ENCODE data around the gene HEATR5B. TPM values are rescaled to one million over a fixed set of nuclear protein-coding genes. Genes with fewer than 3 reads are reported as not detected.
A peak's percentile ranks its signal among the peaks of the same experiment; 100 is the strongest.

The HEATR5B gene
- total RNA-seq, 1 experiment from 2014 or later = 12.6 TPM

DNA sequence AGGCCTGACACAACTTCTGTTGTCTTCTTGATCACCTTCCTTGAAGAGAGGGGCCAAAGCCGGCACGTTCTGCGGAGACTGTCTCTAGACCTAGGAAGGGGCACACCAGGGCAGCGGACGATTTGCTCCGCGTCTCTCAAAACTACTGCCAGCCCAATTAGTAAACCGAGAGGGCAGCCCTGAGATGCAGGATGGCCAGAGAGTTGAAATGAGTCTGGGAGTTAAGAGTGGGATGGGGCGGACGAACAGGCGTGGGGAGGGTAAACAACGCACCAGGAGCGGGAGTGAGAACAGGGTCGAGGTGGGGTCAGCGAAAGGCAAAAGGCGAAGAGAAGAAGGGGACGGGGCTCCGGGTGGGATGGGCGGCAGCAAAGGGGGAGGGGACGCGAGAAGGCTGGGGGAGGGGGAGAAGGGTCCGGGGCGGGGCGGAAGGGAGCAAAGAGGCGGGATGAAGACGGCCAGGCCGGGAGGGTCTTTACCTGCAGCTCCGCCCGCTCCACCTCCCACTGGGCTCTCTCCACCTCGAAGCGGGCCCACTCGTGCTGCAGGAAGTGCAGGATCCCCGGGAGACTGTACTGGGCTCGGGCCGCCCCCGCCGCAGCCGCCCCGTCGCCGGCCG is 118.3 kb downstream of the HEATR5B start:
- peak overlapping the region; percentile 95 for H3K27ac Mint-ChIP-seq
- H3K4me1 Mint-ChIP-seq = peaks cover 62% of the 10 kb centered on the region
- peak; percentile 82 for DNase-seq (ENCODE audit: low spot score)
- POLR2A ChIA-PET = interaction anchor here (0.6 kb wide), 1 partner anchor 122 kb away, joined by 3 read pairs; no protein-coding TSS in a partner anchor
- H3K4me3 Mint-ChIP-seq = peak overlapping the region; percentile 94
- CTCF ChIA-PET = interaction anchor here (1.6 kb wide), 1 partner anchor 147 kb away, joined by 5 read pairs; no protein-coding TSS in a partner anchor
- ATAC-seq = peak; percentile 67
- no peaks in the 10 kb centered on the region for H3K36me3 Mint-ChIP-seq
- no peaks in the 10 kb centered on the region for H3K9me3 Mint-ChIP-seq
- H3K27me3 Mint-ChIP-seq (ENCODE audit: low read depth) = no peaks in the 10 kb centered on the region; the same call in 1 of the 2 replicates
- TF ChIP-seq ZNF263 (CRISPR knock-in tag; IDR thresholded peaks at IDR 0.05; ENCODE audit: low read depth) (no peak), ZNF219 (CRISPR knock-in tag; IDR thresholded peaks at IDR 0.05; ENCODE audit: borderline replicate concordance) (no peak), MXD4 (CRISPR knock-in tag; IDR thresholded peaks at IDR 0.05; ENCODE audit: borderline replicate concordance) (no peak), MYBL2 (CRISPR knock-in tag; IDR thresholded peaks at IDR 0.05) (0 out of 2 replicates have a peak, but pooled peaks have one; percentile 5), SOX15 (CRISPR knock-in tag; IDR thresholded peaks at IDR 0.05) (no peak), ZNF121 (CRISPR knock-in tag; IDR thresholded peaks at IDR 0.05) (no peak), NFATC4 (CRISPR knock-in tag; IDR thresholded peaks at IDR 0.05) (no peak), NFE2L1 (CRISPR knock-in tag; IDR thresholded peaks at IDR 0.05) (0 out of 2 replicates have a peak, but pooled peaks have one; percentile 17), OVOL2 (CRISPR knock-in tag; IDR thresholded peaks at IDR 0.05; ENCODE audit: borderline replicate concordance) (no peak), HMGA2 (CRISPR knock-in tag; IDR thresholded peaks at IDR 0.05) (no peak), TEAD1 (CRISPR knock-in tag; IDR thresholded peaks at IDR 0.05) (no peak), ELF4 (CRISPR knock-in tag; IDR thresholded peaks at IDR 0.05; ENCODE audit: low read depth) (no peak)
- TF ChIP-seq, protein P1, sequence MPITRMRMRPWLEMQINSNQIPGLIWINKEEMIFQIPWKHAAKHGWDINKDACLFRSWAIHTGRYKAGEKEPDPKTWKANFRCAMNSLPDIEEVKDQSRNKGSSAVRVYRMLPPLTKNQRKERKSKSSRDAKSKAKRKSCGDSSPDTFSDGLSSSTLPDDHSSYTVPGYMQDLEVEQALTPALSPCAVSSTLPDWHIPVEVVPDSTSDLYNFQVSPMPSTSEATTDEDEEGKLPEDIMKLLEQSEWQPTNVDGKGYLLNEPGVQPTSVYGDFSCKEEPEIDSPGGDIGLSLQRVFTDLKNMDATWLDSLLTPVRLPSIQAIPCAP (CRISPR knock-in tag; IDR thresholded peaks at IDR 0.05) = no peak
- TF ChIP-seq, protein P2, sequence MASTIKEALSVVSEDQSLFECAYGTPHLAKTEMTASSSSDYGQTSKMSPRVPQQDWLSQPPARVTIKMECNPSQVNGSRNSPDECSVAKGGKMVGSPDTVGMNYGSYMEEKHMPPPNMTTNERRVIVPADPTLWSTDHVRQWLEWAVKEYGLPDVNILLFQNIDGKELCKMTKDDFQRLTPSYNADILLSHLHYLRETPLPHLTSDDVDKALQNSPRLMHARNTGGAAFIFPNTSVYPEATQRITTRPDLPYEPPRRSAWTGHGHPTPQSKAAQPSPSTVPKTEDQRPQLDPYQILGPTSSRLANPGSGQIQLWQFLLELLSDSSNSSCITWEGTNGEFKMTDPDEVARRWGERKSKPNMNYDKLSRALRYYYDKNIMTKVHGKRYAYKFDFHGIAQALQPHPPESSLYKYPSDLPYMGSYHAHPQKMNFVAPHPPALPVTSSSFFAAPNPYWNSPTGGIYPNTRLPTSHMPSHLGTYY (CRISPR knock-in tag; IDR thresholded peaks at IDR 0.05) = no peak
- TF ChIP-seq, protein P3, sequence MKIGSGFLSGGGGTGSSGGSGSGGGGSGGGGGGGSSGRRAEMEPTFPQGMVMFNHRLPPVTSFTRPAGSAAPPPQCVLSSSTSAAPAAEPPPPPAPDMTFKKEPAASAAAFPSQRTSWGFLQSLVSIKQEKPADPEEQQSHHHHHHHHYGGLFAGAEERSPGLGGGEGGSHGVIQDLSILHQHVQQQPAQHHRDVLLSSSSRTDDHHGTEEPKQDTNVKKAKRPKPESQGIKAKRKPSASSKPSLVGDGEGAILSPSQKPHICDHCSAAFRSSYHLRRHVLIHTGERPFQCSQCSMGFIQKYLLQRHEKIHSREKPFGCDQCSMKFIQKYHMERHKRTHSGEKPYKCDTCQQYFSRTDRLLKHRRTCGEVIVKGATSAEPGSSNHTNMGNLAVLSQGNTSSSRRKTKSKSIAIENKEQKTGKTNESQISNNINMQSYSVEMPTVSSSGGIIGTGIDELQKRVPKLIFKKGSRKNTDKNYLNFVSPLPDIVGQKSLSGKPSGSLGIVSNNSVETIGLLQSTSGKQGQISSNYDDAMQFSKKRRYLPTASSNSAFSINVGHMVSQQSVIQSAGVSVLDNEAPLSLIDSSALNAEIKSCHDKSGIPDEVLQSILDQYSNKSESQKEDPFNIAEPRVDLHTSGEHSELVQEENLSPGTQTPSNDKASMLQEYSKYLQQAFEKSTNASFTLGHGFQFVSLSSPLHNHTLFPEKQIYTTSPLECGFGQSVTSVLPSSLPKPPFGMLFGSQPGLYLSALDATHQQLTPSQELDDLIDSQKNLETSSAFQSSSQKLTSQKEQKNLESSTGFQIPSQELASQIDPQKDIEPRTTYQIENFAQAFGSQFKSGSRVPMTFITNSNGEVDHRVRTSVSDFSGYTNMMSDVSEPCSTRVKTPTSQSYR (CRISPR knock-in tag; IDR thresholded peaks at IDR 0.05) = no peak
- TF ChIP-seq, protein P4, sequence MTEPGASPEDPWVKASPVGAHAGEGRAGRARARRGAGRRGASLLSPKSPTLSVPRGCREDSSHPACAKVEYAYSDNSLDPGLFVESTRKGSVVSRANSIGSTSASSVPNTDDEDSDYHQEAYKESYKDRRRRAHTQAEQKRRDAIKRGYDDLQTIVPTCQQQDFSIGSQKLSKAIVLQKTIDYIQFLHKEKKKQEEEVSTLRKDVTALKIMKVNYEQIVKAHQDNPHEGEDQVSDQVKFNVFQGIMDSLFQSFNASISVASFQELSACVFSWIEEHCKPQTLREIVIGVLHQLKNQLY (CRISPR knock-in tag; IDR thresholded peaks at IDR 0.05) = no peak
- TF ChIP-seq, protein P5, sequence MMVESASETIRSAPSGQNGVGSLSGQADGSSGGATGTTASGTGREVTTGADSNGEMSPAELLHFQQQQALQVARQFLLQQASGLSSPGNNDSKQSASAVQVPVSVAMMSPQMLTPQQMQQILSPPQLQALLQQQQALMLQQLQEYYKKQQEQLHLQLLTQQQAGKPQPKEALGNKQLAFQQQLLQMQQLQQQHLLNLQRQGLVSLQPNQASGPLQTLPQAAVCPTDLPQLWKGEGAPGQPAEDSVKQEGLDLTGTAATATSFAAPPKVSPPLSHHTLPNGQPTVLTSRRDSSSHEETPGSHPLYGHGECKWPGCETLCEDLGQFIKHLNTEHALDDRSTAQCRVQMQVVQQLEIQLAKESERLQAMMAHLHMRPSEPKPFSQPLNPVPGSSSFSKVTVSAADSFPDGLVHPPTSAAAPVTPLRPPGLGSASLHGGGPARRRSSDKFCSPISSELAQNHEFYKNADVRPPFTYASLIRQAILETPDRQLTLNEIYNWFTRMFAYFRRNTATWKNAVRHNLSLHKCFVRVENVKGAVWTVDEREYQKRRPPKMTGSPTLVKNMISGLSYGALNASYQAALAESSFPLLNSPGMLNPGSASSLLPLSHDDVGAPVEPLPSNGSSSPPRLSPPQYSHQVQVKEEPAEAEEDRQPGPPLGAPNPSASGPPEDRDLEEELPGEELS (CRISPR knock-in tag; IDR thresholded peaks at IDR 0.05) = no peak
- TF ChIP-seq, protein P6, sequence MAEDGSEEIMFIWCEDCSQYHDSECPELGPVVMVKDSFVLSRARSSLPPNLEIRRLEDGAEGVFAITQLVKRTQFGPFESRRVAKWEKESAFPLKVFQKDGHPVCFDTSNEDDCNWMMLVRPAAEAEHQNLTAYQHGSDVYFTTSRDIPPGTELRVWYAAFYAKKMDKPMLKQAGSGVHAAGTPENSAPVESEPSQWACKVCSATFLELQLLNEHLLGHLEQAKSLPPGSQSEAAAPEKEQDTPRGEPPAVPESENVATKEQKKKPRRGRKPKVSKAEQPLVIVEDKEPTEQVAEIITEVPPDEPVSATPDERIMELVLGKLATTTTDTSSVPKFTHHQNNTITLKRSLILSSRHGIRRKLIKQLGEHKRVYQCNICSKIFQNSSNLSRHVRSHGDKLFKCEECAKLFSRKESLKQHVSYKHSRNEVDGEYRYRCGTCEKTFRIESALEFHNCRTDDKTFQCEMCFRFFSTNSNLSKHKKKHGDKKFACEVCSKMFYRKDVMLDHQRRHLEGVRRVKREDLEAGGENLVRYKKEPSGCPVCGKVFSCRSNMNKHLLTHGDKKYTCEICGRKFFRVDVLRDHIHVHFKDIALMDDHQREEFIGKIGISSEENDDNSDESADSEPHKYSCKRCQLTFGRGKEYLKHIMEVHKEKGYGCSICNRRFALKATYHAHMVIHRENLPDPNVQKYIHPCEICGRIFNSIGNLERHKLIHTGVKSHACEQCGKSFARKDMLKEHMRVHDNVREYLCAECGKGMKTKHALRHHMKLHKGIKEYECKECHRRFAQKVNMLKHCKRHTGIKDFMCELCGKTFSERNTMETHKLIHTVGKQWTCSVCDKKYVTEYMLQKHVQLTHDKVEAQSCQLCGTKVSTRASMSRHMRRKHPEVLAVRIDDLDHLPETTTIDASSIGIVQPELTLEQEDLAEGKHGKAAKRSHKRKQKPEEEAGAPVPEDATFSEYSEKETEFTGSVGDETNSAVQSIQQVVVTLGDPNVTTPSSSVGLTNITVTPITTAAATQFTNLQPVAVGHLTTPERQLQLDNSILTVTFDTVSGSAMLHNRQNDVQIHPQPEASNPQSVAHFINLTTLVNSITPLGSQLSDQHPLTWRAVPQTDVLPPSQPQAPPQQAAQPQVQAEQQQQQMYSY (CRISPR knock-in tag; IDR thresholded peaks at IDR 0.05) = no peak
- TF ChIP-seq, protein P7, sequence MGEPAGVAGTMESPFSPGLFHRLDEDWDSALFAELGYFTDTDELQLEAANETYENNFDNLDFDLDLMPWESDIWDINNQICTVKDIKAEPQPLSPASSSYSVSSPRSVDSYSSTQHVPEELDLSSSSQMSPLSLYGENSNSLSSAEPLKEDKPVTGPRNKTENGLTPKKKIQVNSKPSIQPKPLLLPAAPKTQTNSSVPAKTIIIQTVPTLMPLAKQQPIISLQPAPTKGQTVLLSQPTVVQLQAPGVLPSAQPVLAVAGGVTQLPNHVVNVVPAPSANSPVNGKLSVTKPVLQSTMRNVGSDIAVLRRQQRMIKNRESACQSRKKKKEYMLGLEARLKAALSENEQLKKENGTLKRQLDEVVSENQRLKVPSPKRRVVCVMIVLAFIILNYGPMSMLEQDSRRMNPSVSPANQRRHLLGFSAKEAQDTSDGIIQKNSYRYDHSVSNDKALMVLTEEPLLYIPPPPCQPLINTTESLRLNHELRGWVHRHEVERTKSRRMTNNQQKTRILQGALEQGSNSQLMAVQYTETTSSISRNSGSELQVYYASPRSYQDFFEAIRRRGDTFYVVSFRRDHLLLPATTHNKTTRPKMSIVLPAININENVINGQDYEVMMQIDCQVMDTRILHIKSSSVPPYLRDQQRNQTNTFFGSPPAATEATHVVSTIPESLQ (CRISPR knock-in tag; IDR thresholded peaks at IDR 0.05) = no peak
- TF ChIP-seq, protein P8, sequence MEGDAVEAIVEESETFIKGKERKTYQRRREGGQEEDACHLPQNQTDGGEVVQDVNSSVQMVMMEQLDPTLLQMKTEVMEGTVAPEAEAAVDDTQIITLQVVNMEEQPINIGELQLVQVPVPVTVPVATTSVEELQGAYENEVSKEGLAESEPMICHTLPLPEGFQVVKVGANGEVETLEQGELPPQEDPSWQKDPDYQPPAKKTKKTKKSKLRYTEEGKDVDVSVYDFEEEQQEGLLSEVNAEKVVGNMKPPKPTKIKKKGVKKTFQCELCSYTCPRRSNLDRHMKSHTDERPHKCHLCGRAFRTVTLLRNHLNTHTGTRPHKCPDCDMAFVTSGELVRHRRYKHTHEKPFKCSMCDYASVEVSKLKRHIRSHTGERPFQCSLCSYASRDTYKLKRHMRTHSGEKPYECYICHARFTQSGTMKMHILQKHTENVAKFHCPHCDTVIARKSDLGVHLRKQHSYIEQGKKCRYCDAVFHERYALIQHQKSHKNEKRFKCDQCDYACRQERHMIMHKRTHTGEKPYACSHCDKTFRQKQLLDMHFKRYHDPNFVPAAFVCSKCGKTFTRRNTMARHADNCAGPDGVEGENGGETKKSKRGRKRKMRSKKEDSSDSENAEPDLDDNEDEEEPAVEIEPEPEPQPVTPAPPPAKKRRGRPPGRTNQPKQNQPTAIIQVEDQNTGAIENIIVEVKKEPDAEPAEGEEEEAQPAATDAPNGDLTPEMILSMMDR (IDR thresholded peaks at IDR 0.05) = no peak
- TF ChIP-seq, protein P9, sequence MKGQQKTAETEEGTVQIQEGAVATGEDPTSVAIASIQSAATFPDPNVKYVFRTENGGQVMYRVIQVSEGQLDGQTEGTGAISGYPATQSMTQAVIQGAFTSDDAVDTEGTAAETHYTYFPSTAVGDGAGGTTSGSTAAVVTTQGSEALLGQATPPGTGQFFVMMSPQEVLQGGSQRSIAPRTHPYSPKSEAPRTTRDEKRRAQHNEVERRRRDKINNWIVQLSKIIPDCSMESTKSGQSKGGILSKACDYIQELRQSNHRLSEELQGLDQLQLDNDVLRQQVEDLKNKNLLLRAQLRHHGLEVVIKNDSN (CRISPR knock-in tag; IDR thresholded peaks at IDR 0.05) = no peak

Data from WTC11 (cell line).